Measurements from ENCODE around the gene SMIM44. TPM values are rescaled to one million over a fixed set of nuclear protein-coding genes. Genes with fewer than 3 reads are reported as not detected.

The SMIM44 gene
- total RNA-seq, 5 donors from 2014 or later (not counting 1 experiment from before 2014, with no cell fraction given): not detected

- ChIA-PET POLR2A (no interaction called here), CTCF (no interaction called here)
- H3K36me3 Mint-ChIP-seq: peaks cover 4% of the 10 kb centered on the region
- 75% methylated on average over 27 of the region's 33 CpGs for WGBS (ENCODE audit: insufficient coverage)
- no peak overlapping the region for H3K4me3 Mint-ChIP-seq
- Histone ChIP-seq H3K27ac (ENCODE audit: low read length) (no peak overlapping the region), H3K4me1 (ENCODE audit: control insufficient read depth in 1 of 2, extremely low read depth in 1 of 2, insufficient read depth in 2 of 2, low read length in 2 of 2) (peaks cover 2 to 4% of the 10 kb centered on the region in 2 experiments), H3K4me3 (ENCODE audit: control insufficient read depth in 1 of 2, extremely low read depth in 1 of 2, low read length in 1 of 2) (peak overlapping the region in 1 of 2 donors; percentile 10), H3K36me3 (ENCODE audit: control insufficient read depth in 2 of 2, extremely low read depth in 1 of 2, insufficient read depth in 1 of 2, low read length in 1 of 2) (peaks cover 1 to 13% of the 10 kb centered on the region in 2 donors), H3K27me3 (replicated peaks in 1 of 2; ENCODE audit: control insufficient read depth in 2 of 2, extremely low read depth in 1 of 2, insufficient read depth in 2 of 2, low read length in 1 of 2) (no peaks in the 10 kb centered on the region), H3K9me3 (no peaks in the 10 kb centered on the region)
- DNase-seq: no peak
- no peaks in the 10 kb centered on the region for H3K9me3 Mint-ChIP-seq
- no peak for ATAC-seq (replicated peaks in 1 of 4)
- peaks cover 6 to 12% (median 8%) of the 10 kb centered on the region in 3 donors for H3K4me1 Mint-ChIP-seq
- H3K27ac Mint-ChIP-seq: no peak overlapping the region
- no peaks in the 10 kb centered on the region for H3K27me3 Mint-ChIP-seq
Observed at GRCh38 chr19:3443840-3444694, 39.2 kb downstream of the SMIM44 start.

- Mint-ChIP-seq H3K27ac (no peak overlapping the region), H3K9me3 (no peaks in the 10 kb centered on the region), H3K4me3 (no peak overlapping the region), H3K4me1 (peaks cover 6 to 14% (median 8%) of the 10 kb centered on the region in 3 donors), H3K36me3 (peaks cover 4% of the 10 kb centered on the region), H3K27me3 (no peaks in the 10 kb centered on the region)
- Histone ChIP-seq H3K4me1 (ENCODE audit: control insufficient read depth in 1 of 2, extremely low read depth in 1 of 2, insufficient read depth in 2 of 2, low read length in 2 of 2) (peaks cover 2 to 4% of the 10 kb centered on the region in 2 experiments), H3K9me3 (no peaks in the 10 kb centered on the region), H3K36me3 (ENCODE audit: control insufficient read depth in 2 of 2, extremely low read depth in 1 of 2, insufficient read depth in 1 of 2, low read length in 1 of 2) (peaks cover 0 to 10% of the 10 kb centered on the region in 2 donors), H3K27me3 (replicated peaks in 1 of 2; ENCODE audit: control insufficient read depth in 2 of 2, extremely low read depth in 1 of 2, insufficient read depth in 2 of 2, low read length in 1 of 2) (no peaks in the 10 kb centered on the region), H3K27ac (ENCODE audit: low read length) (no peak overlapping the region), H3K4me3 (ENCODE audit: control insufficient read depth in 1 of 2, extremely low read depth in 1 of 2, low read length in 1 of 2) (no peak overlapping the region)
- ChIA-PET POLR2A (no interaction called here), CTCF (interaction anchor here (0.7 to 1.1 kb wide), 2 partner anchors 34 to 415 kb away, joined by 3 to 10 read pairs; no protein-coding TSS in a partner anchor)
- WGBS (ENCODE audit: insufficient coverage): 65% methylated on average over 4 of the region's 15 CpGs
- DNase-seq (no peak), ATAC-seq (replicated peaks in 1 of 4) (no peak)
Observed at GRCh38 chr19:3442487-3443071, 40.7 kb downstream of the SMIM44 start.

- no peaks in the 10 kb centered on the region for H3K27me3 ChIP-seq (replicated peaks in 1 of 2; ENCODE audit: control insufficient read depth in 2 of 2, extremely low read depth in 1 of 2, insufficient read depth in 2 of 2, low read length in 1 of 2)
- WGBS (ENCODE audit: insufficient coverage): 98% methylated on average over 11 of the region's 14 CpGs
- no peak for DNase-seq
- Mint-ChIP-seq H3K27me3 (no peaks in the 10 kb centered on the region), H3K9me3 (no peaks in the 10 kb centered on the region), H3K4me1 (peaks cover 6 to 14% (median 8%) of the 10 kb centered on the region in 3 donors), H3K27ac (no peak overlapping the region), H3K36me3 (peaks cover 4% of the 10 kb centered on the region), H3K4me3 (no peak overlapping the region)
- ChIA-PET CTCF (interaction anchor here (0.7 to 1.1 kb wide), 2 partner anchors 35 to 414 kb away, joined by 3 to 10 read pairs; no protein-coding TSS in a partner anchor), POLR2A (no interaction called here)
- peaks cover 0 to 10% of the 10 kb centered on the region in 2 donors for H3K36me3 ChIP-seq (ENCODE audit: control insufficient read depth in 2 of 2, extremely low read depth in 1 of 2, insufficient read depth in 1 of 2, low read length in 1 of 2)
- H3K4me3 ChIP-seq (ENCODE audit: control insufficient read depth in 1 of 2, extremely low read depth in 1 of 2, low read length in 1 of 2): no peak overlapping the region
- H3K27ac ChIP-seq (ENCODE audit: low read length): no peak overlapping the region
- no peaks in the 10 kb centered on the region for H3K9me3 ChIP-seq
- ATAC-seq (replicated peaks in 1 of 4): no peak
- peaks cover 2 to 4% of the 10 kb centered on the region in 2 experiments for H3K4me1 ChIP-seq (ENCODE audit: control insufficient read depth in 1 of 2, extremely low read depth in 1 of 2, insufficient read depth in 2 of 2, low read length in 2 of 2)
Observed at GRCh38 chr19:3441986-3442329, 41.3 kb downstream of the SMIM44 start.

GRCh38 chr19:3441089-3441985 lies 41.9 kb downstream of the SMIM44 start:
- DNase-seq (no peak), ATAC-seq (replicated peaks in 1 of 4) (no peak)
- Mint-ChIP-seq H3K9me3 (no peaks in the 10 kb centered on the region), H3K4me1 (peaks cover 6 to 14% (median 8%) of the 10 kb centered on the region in 3 donors), H3K27me3 (no peaks in the 10 kb centered on the region), H3K36me3 (peaks cover 4% of the 10 kb centered on the region), H3K27ac (no peak overlapping the region), H3K4me3 (no peak overlapping the region)
- H3K9me3 ChIP-seq: no peaks in the 10 kb centered on the region
- ChIA-PET CTCF (interaction anchor here in 1 of 2 donors (1.1 kb wide), 1 partner anchor 35 kb away, joined by 3 read pairs; no protein-coding TSS in a partner anchor), POLR2A (no interaction called here)
- no peaks in the 10 kb centered on the region for H3K27me3 ChIP-seq (replicated peaks in 1 of 2; ENCODE audit: control insufficient read depth in 2 of 2, extremely low read depth in 1 of 2, insufficient read depth in 2 of 2, low read length in 1 of 2)
- no peak overlapping the region for H3K27ac ChIP-seq (ENCODE audit: low read length)
- peaks cover 2 to 4% of the 10 kb centered on the region in 2 experiments for H3K4me1 ChIP-seq (ENCODE audit: control insufficient read depth in 1 of 2, extremely low read depth in 1 of 2, insufficient read depth in 2 of 2, low read length in 2 of 2)
- peaks cover 0 to 10% of the 10 kb centered on the region in 2 donors for H3K36me3 ChIP-seq (ENCODE audit: control insufficient read depth in 2 of 2, extremely low read depth in 1 of 2, insufficient read depth in 1 of 2, low read length in 1 of 2)
- H3K4me3 ChIP-seq (ENCODE audit: control insufficient read depth in 1 of 2, extremely low read depth in 1 of 2, low read length in 1 of 2): no peak overlapping the region
- 91% methylated on average over 25 of the region's 25 CpGs for WGBS (ENCODE audit: insufficient coverage)

GRCh38 chr19:3440082-3440481 lies 43.2 kb downstream of the SMIM44 start:
- Mint-ChIP-seq H3K4me3 (no peak overlapping the region), H3K4me1 (peaks cover 12 to 20% (median 16%) of the 10 kb centered on the region in 3 donors), H3K36me3 (no peaks in the 10 kb centered on the region), H3K27ac (no peak overlapping the region), H3K27me3 (no peaks in the 10 kb centered on the region), H3K9me3 (no peaks in the 10 kb centered on the region)
- Histone ChIP-seq H3K27ac (ENCODE audit: low read length) (no peak overlapping the region), H3K27me3 (replicated peaks in 1 of 2; ENCODE audit: control insufficient read depth in 2 of 2, extremely low read depth in 1 of 2, insufficient read depth in 2 of 2, low read length in 1 of 2) (no peaks in the 10 kb centered on the region), H3K4me3 (ENCODE audit: control insufficient read depth in 1 of 2, extremely low read depth in 1 of 2, low read length in 1 of 2) (no peak overlapping the region), H3K36me3 (ENCODE audit: control insufficient read depth in 2 of 2, extremely low read depth in 1 of 2, insufficient read depth in 1 of 2, low read length in 1 of 2) (peaks cover 0 to 6% of the 10 kb centered on the region in 2 donors), H3K9me3 (no peaks in the 10 kb centered on the region), H3K4me1 (ENCODE audit: control insufficient read depth in 1 of 2, extremely low read depth in 1 of 2, insufficient read depth in 2 of 2, low read length in 2 of 2) (peaks cover 2 to 11% of the 10 kb centered on the region in 2 experiments)
- WGBS (ENCODE audit: insufficient coverage): 74% methylated on average over 6 of the region's 13 CpGs
- POLR2A ChIA-PET: no interaction called here
- peak in 33 of 35 experiments; percentile 16 to 68 (median 44) for DNase-seq
- peak in 3 of 4 experiments; percentile 12 to 23 (median 20) for ATAC-seq (replicated peaks in 1 of 4)
- CTCF ChIA-PET: interaction anchor here (0.7 to 1.0 kb wide), 2 partner anchors 11 to 24 kb away, joined by 3 to 4 read pairs; no protein-coding TSS in a partner anchor
